GM19468 (cell line): ENCODE measurements around the gene BAZ1A.

Experiments used
- ATAC-seq: cut with Tn5 transposase; IDR thresholded peaks from one replicate; pipeline ENCODE4 v1.9.1; 2021; ENCODE audit warnings: mild to moderate bottlenecking, moderate library complexity, moderate number of reproducible peaks; ENCODE audit not compliant: unreplicated experiment; ENCODE audit errors: extremely low read depth

BAZ1A gene

DNA sequence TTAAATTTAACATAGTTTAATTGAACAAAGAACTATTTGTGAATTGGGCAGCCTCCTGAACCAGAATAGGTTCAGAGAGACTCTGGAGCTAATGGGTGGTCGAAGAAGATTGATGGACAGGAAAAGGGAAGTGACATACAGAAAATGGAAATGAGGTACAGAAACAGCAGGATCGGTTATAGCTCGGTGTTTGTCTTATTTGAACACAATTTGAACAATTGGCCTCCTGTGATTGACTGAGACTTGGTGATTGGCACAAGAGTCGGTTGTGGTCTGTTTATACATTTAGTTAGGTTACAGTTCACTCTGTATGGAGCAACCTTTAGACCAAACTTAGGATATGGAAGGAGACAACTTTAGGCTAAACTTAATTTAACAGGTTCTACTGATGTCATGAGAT is 142.4 kb downstream of the BAZ1A start:
- ATAC-seq = no peak

DNA sequence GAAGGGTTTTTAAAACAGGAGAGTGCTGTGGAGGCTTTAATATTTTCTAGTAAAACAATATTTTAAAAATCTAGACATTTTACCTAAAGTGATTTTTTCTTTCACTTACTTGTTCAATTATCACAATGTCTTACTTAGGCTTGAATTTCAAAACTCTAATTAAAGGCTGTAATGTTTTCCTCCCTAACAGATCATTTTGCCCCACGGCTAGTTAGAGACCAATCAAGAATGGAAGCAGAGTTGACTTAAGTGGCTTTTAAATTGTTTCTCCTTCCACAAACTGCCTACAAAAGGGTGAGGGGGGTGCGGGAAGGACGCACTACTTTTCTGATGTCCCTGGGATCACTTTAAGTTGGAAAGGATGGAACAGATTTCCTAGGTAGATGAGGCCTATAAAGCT is 151.3 kb downstream of the BAZ1A start:
- ATAC-seq = no peak

DNA sequence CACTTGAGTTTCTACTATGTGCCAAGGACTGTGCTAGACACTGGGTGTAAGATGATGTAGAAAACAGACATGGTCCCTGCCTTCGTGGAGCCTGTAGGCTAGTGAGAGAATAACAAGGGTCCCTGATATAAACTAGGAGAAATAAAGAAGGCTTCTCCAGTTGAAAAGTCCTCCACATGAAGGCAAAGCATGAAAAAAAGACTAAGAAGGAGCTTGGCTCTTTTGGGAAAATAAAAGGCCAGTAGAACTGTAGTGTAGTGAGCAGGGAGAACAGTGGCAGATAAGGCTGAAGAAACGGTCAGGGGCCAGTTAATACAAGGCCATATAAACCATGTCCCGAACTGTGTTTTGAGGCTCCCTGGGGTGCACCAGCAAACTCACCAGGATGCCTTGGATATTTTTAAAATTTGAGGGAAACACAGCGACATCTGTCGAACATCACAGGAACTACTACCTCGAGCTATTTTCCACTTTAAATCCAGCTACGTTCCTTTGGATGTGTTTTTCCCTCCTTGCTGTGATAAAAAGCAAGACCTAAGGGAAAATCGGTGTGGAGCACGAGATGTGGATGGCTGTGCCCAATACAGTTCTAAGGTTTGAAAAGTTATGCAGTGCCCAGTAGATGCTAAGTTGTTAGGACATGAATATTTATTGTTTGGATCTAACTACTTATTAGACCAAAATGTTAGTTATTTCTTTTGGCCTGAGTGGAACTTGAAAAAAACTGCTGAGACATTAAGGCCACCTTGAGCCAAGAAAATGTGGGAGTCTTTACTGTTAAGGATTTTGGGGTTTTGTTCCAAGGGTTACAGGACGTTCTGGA is 152.2 kb downstream of the BAZ1A start:
- ATAC-seq = no peak

DNA sequence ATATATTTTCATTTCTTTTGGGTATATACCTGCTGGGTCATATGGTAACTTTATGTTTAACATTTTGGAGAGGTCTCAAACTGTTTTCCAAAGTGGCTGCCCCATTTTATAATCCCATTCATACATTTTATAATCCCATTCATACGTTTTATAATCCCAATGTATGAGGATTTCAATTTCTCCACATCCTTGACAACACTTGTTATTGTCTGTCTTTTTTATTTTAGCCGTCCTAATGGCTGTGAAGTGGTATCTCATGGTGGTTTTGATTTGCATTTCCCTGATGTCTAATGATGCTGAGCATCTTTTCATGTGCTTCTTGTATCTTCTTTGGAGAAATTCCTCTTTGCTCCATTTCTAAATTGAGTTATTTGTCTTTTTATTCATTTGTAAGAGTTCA is 154.0 kb downstream of the BAZ1A start:
- ATAC-seq = no peak

DNA sequence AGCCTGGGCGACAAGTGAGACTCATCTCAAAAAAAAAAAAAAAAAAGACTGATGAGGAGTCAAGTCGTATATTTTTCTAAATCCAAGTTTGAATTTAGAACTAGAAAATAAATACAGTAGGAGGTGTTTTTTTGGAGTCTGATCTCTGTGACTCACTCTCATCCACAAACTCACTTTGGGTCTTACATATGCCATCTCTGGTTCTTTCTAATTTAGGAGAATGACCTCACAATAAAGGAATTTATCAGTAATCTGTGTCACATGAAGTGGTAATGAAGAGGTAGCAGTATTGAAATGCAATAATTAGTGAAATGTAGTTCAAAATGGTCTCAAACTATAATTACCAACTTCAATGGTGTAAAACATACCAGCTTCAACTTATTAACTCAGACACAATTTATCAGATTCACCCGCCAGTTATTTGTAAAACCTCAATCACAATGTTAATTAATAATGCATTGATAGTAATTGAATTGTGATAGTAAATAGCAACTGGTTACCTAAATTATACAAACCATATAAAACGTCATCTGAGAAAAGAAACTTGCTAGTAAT is 156.3 kb downstream of the BAZ1A start:
- no peak for ATAC-seq

DNA sequence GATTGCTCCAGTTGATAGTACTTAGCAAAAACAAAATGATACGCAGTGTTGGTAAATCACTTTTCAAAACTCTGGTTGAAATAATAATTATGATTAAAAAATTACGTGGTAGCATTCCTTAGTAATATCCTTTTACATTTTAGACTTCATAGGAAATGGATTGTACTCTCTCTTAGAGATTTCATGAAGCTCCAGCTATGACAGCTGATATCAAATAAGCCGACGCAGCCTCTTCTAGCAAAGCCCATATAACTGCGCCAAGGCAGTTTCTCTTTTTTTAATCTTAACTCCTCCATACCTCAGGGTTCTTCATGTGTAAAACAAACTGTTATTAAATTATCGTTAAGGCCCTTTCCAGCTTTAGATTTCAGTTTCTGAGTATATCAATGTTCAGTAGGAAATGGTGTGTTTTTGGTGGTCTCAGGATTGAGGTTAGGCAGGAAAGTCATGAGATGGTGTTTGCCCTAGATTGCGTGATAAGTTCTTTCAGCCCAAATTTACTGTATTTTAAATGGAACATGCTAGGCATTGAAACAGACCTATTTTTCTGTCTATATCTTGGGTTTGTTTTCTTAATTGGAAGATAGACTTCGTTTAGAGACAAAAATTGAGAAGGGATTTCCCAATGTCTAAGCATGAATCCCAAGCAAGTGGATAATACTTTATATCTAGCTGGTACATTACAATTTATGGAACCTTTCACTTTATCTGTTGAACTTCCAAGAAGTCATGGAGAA is 159.9 kb downstream of the BAZ1A start:
- ATAC-seq = no peak

DNA sequence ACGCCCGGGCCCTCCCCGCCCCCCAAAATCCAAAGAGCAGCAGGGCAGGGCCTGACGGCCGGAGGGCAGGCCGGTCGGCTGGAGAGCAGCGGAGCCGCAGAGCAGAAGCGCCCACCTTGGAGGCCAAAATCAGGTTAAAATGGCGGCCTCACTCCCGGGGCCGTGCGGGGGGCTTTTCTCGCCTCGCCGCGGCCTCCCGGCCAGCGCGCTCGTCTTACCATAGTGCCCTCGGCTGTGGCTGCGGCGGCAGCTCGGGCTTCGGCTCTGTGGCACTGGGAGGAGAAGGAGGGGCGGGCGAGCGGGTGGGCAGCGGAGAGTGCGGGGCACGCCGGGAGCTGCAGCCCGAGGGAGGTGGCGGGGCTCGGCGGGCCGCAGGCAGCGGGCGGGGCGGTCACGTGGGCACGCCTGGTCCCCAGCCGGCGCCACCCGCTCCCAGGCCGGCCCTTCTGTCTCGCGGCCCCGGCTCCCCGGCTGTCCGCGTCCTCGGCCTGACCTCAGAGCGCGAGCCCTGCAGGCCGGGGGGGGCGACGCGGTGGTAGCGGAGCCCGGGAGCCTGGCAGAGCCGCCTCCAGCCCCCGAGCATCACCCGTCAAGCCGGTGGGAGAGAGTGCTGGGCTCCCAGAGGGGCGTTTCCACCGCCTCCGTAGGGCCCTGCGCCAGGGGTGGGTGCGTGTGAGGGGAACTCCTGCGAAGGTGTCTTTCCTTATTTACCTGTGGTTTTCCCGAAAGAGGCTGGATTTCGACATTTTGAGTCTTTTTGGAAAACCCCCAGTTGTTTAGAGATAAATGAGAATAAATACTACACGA is 160.6 kb downstream of the BAZ1A start, which contains the start of gene CFL2:
Gene CFL2 (minus strand): TSS at position 274 of the 807 bp plus-strand sequence. CDS start 53 bp downstream, at position 221.
- ATAC-seq = peak; percentile 51

DNA sequence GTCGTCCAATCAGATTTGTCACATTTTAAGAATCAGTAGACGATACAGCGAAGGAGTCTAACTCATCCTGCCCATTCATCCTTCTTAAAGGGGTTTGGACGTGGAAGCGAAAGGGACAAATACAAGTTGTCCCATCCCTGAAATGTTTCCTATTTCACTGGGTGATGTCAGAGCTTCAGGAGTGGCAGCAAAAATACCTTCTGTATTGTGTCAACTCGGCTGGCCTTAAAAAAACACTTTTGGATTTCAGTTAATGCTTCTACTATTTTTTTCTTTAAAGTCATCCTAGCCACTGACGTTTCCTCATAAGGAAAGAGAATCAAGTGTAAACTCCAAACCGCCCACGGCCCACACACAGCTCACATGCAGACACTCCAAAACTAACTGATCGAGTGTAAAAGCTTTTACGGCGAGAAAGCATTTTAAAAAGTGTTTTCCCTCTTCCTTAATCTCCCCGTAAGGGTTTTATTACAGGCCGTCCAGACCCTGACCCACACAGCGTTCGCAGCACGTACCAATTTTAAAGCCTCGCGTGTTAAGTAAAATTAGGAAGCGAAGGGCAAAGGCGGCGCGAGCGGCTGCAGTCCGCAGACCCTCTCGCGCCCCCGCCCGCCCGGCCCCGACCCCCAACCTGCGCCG is 161.4 kb downstream of the BAZ1A start:
- no peak for ATAC-seq

DNA sequence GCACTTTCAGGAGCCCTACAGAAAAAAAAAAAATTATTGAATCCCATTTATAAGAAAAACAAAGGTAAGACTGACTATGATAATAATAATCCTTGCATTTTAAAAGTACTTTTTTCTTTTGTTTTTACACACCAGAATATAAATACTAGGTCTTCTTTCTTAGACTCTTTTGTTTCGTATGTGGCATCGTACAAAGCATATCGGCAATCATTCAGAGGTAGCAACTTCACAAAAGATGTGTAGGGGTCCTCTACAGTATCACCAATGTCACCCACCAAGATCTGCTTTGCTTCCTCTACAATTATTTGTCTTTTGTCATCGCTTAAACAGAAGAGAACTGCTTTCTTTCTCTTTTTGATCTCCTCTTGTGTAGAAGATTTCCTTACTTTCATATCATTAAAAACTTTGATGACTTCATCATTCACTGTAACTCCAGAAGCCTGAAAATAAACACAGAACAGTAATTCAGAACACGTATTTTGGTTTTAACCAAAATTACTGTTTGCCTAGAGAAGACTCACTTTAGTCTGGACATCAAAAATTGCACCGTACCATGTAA is 162.0 kb downstream of the BAZ1A start:
- no peak for ATAC-seq

DNA sequence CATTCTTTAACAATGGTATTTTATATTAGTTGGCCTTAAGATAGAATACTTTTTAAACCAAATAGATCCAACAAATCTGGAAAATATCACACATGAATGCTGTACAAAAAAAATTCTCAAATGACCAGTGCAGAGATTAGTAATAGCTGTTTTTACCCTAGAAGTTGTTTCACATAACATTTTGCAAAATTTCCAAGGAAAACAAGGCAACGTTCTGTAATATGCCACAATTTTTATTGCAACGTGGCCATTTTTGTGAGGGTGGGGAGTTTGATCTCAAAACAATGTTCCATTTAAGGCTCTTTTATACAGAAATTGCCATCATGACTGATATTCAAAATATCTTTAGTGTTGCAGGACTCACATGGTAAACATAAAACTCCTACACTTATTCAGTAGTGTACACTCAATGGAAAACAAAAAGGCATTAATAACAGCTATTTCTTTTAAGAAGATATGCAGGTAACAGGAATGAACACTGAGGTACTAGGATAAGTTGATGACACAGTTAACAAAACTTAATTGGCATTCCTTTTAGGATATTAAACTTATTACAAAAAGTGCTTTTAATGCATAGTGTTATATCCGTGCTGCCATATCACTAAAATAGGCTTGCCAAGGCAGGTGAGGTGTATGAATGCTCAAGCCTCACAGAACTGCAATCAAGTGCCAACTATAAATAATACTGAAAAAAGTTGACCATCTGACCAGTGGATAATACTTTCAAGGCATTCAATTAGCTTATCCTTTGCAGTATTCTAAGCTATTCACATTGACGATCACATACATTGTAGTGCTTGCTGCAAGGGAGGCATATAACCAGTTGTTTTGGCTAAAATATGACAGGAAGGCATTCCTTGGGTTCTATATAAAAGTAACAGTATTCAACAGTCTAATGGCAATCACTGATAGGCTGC is 163.1 kb downstream of the BAZ1A start:
- ATAC-seq = no peak

DNA sequence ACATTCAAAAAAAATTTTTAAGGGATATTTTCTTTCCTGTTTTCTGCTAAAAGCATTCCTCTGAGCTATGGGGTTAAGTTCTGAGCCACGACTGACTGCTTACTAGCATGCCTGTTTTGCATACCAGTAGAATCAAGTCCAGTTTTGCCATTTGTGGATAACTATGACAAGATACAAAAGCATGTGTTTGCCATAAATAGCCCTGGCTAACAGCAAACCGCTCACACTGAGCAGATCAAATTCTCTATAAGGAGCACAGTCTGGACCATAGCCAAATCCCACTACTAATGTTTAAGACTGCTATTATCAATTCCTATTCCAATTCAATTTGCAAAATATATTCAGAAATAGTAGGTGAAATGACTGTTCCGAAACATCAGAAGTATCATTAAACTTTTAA is 164.0 kb downstream of the BAZ1A start:
- no peak for ATAC-seq

DNA sequence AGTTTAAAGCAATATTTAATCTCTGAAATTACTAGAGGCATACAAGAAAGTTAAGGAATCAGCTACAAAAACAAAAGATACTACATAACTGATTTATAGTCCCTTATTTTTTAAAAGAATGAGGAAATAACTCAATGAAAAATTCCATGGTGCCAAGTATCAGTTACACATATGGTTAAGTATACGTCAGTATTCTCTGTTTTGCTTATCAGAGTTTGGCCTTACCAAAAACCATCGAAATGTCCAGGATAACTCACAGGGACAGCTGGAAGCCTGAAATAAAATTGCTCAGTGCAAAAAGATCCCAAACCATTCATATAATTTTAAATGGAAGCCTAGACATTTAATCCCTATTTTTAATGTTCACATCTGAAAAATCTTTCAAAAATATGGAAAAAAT is 164.4 kb downstream of the BAZ1A start:
- ATAC-seq = no peak

DNA sequence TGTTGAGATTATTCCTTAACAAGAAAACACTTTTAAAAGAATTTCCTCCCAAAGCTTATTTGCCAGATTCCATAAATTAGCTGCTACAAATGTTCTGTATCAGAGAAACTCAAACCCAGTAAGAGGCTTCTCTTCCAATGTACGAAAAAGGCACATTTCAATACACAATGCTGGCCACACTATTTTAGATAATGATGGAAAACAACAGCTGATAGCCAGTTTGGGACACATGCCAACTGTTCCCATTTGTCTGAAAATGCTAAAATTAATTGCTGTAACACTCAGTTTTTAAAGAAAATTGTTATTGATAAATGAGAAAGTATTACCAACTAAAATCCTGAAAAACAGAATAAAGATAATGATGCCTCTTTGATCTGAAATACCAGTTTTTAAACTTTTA is 165.2 kb downstream of the BAZ1A start:
- ATAC-seq = no peak

DNA sequence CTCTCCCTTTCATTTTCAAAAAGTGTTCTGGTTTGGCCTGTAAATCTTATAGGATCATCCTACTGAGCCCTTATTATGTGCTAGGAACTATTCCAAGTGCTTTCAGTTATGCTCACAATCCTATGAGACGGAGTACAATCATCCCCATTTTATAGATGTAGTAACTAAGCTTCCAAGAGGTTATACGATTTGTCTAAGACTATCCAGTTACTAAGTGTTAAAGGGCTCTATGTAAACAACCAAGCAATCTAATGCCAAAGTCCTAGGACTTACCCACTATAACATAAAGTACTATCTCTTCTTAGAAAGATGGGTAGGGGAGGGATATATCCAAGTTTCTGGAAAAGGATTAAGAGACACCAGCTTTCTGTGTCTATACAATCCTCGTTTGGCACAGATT is 167.4 kb downstream of the BAZ1A start:
- ATAC-seq = no peak
